GM21786 (cell line): Measurements from ENCODE around the gene CCBE1.
"Not testable (repeated sequence)": the region's sequence is repeated elsewhere in the genome, so short reads cannot be mapped to it uniquely, and the experiment has no call there.

ENCODE experiments used
- ATAC-seq: cut with Tn5 transposase; IDR thresholded peaks from one replicate; pipeline ENCODE4 v1.9.1; 2021; ENCODE audit not compliant: unreplicated experiment

CCBE1 gene

DNA sequence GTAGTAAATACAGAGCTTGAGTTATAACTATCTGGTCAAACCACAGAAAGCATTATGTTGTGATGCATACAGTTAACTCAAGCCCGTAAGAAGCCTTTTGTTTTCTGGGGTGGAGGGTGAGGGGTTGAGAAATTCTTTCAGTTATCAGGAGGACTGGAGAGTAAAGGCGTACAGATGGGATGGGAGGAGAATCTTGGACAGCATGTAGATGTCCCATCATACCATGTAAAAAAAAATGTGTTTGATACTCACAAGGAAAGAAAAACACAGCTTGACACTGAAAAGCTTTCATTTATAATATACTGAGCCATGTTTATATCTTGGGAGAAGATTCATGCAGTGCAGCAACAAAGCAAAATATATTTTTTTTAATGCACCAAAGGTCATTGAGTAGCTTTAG, 12.4 kb downstream of the CCBE1 start:
- no peak for ATAC-seq

GRCh38 chr18:59681521-59682004, 15.7 kb downstream of the CCBE1 start:
- ATAC-seq = no peak

DNA sequence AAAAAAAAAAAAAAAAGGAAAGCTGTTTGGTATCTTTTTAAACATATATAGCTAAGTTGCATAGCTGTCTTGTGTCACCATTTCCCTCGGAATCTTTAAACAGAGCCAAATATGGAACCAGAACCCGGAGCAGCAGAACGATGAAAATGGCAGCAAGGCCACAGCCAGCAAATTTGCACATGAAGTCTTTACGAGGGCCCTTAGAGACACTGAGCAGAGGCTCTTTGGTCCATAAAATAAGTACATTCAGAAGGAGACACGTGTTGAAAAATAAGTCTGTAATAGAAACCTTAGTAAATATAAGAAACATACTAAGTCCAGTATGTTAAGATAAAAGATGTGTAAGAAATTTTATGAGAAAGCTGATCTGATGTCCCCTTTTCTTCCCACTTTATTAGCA, 16.2 kb downstream of the CCBE1 start:
- ATAC-seq = no peak

GRCh38 chr18:59675346-59675745, 21.9 kb downstream of the CCBE1 start:
- no peak for ATAC-seq

GRCh38 chr18:59674903-59675270, 22.3 kb downstream of the CCBE1 start:
- no peak for ATAC-seq

GRCh38 chr18:59674186-59674902, 22.9 kb downstream of the CCBE1 start:
- no peak for ATAC-seq

DNA sequence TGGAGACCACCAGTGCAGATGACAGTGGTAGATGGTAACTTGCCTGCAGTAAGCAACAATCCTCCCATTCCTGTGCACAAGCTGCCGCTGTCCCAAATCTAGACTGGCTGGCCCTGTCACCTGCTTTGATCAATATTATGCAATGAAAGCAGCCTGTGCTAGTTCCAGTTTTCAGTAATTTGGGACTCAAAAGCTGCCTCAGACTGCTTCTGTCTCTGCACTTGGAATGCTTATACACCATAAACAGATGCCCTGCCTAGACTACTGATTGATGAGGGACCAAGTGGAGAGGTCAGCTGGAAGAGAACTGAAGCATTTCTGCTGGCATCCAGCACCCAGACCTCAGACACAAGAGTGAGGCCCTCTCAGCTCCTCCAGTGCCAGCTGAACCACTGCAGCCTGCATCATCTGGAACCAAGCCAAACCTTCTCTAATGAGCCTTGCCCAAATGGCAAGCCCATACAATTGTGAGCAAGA, 24.9 kb downstream of the CCBE1 start:
- no peak for ATAC-seq

- no peak for ATAC-seq
These were observed 25.7 kb downstream of the CCBE1 start for GRCh38 chr18:59671551-59671950.

- ATAC-seq = no peak
These were observed 27.2 kb downstream of the CCBE1 start for GRCh38 chr18:59669872-59670657.

GRCh38 chr18:59667488-59667887, 29.7 kb downstream of the CCBE1 start:
- no peak for ATAC-seq

- not testable (repeated sequence) for ATAC-seq
These were observed 31.2 kb downstream of the CCBE1 start for GRCh38 chr18:59666007-59666402.

GRCh38 chr18:59665057-59666006, 31.9 kb downstream of the CCBE1 start:
- no peak for ATAC-seq

- no peak for ATAC-seq
These were observed 32.9 kb downstream of the CCBE1 start for GRCh38 chr18:59664329-59664728.

GRCh38 chr18:59663096-59663495, 34.1 kb downstream of the CCBE1 start:
- no peak for ATAC-seq

GRCh38 chr18:59661891-59662701, 35.1 kb downstream of the CCBE1 start:
- no peak for ATAC-seq

- ATAC-seq = no peak
These were observed 36.2 kb downstream of the CCBE1 start for GRCh38 chr18:59660786-59661743.

DNA sequence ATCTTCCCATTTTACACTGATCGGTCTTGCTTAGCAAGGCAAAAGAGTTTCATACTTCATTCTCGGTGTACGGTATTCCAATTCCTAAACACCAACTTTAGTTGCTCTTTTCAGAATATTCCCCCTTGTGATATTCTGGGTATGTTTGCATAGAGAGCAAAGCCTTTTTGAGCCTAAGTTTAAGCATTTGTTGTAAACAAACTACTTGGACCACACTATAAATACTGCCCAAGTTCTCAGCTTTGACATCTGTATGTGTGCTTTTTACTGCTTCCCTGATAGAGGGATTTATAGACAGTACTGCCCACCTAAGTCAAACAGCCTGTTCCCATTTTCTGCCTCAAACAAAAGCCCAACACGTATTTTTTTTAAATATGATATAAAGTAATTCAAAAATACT, 36.9 kb downstream of the CCBE1 start:
- no peak for ATAC-seq

DNA sequence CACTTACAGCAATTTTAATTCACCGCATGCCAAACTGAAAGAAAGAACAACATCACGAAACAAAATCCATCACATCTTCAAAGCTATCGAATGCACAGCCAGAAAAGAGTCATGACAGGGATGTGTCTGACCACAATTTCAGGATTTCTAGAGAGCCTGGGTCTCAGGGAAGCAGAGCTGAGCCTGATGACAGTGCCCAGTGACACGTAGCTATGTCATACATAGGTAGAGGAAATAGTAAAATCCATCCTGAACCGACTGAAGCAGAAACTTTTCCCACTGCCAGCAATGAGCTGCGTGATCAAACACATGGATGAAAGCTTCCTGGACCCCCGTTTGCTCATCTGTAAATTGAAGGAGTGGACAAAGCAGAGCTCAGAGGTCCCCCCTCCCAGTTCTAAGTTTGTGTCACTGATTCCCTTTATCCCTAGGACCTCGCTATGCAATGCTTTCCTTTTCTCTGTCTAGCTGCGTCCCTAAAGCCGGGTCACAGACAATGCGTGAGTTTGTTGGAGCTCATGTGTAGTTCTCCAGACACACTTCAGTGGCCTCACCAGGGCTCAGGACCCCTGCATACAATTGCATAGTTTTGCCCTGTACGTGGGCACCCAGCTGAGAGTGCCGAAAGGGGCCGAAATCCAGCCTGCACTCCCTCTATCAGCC, 37.6 kb downstream of the CCBE1 start:
- ATAC-seq = no peak

GRCh38 chr18:59658941-59659340, 38.3 kb downstream of the CCBE1 start:
- no peak for ATAC-seq
